ENCODE results near the gene LMF1. TPM values are rescaled to one million over a fixed set of nuclear protein-coding genes. Genes with fewer than 3 reads are reported as not detected.
"Not testable (repeated sequence)": the region's sequence is repeated elsewhere in the genome, so short reads cannot be mapped to it uniquely, and the experiment has no call there.

LMF1 gene
- total RNA-seq, 1 donor from 2014 or later, result 16.0 TPM

DNA sequence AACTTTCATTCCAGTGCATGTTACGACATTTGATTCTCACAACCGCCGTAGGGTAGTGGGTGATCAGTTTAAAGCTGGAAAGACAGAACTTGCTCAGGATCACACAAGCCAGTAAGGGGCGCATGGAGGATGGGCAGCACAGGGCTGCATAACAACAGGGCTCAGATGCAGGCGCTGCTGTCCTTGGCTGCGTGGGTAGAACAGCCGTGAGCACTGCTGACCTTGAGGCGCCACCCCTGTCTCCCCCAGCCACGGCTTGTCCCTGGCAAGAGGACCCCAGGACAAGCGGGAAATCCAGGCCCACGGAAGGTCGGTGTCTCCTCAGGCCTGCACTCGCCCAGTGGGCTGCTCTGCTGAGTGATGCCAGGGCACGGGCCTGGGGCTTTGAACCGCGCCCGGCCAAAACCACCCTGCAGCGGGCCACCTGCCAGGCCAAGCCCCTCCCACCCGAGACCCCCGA is 84.7 kb downstream of the LMF1 start:
- Mint-ChIP-seq H3K27me3 (ENCODE audit: low read depth) (no peaks in the 10 kb centered on the region), H3K27ac (ENCODE audit: unreplicated experiment) (no peak overlapping the region), H3K36me3 (ENCODE audit: low read depth) (no peaks in the 10 kb centered on the region), H3K9me3 (no peaks in the 10 kb centered on the region), H3K4me3 (peak overlapping the region; percentile 58), H3K4me1 (peaks cover 5% of the 10 kb centered on the region)
- TF ChIP-seq, protein P1, sequence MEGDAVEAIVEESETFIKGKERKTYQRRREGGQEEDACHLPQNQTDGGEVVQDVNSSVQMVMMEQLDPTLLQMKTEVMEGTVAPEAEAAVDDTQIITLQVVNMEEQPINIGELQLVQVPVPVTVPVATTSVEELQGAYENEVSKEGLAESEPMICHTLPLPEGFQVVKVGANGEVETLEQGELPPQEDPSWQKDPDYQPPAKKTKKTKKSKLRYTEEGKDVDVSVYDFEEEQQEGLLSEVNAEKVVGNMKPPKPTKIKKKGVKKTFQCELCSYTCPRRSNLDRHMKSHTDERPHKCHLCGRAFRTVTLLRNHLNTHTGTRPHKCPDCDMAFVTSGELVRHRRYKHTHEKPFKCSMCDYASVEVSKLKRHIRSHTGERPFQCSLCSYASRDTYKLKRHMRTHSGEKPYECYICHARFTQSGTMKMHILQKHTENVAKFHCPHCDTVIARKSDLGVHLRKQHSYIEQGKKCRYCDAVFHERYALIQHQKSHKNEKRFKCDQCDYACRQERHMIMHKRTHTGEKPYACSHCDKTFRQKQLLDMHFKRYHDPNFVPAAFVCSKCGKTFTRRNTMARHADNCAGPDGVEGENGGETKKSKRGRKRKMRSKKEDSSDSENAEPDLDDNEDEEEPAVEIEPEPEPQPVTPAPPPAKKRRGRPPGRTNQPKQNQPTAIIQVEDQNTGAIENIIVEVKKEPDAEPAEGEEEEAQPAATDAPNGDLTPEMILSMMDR (conservative IDR thresholded peaks at IDR 0.05), result no peak
- DNase-seq (ENCODE audit: low read depth, low spot score), result no peak

GRCh38 chr16:885391-885790 is 85.4 kb downstream of the LMF1 start:
- Mint-ChIP-seq H3K27ac (ENCODE audit: unreplicated experiment) (no peak overlapping the region), H3K27me3 (ENCODE audit: low read depth) (no peaks in the 10 kb centered on the region), H3K36me3 (ENCODE audit: low read depth) (no peaks in the 10 kb centered on the region), H3K4me1 (peaks cover 5% of the 10 kb centered on the region), H3K9me3 (no peaks in the 10 kb centered on the region), H3K4me3 (no peak overlapping the region)
- DNase-seq (ENCODE audit: low read depth, low spot score), result no peak
- TF ChIP-seq, protein P1 (conservative IDR thresholded peaks at IDR 0.05), result no peak

DNA sequence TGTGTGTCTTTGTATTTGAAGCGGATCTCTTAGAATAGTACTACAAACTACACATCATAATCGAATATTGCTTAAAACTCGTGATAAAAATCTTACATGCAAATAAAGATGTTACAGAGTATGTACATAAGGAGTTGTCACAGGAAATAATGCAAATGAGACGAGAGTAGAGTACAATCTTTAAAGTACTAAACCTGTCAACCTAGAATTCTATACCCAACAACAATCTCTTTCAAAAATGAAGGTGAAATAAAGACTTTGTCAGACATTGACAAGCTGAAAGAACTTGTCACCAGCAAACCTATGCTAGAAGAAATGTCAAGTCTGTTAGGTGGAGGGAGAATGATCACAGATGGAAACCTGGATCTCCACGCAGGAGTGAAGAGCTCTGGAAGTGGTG is 86.6 kb downstream of the LMF1 start:
- no peaks in the 10 kb centered on the region for H3K9me3 Mint-ChIP-seq
- no peaks in the 10 kb centered on the region for H3K27me3 Mint-ChIP-seq (ENCODE audit: low read depth)
- H3K4me1 Mint-ChIP-seq, result peaks cover 5% of the 10 kb centered on the region
- DNase-seq (ENCODE audit: low read depth, low spot score), result no peak
- no peak overlapping the region for H3K27ac Mint-ChIP-seq (ENCODE audit: unreplicated experiment)
- H3K4me3 Mint-ChIP-seq, result no peak overlapping the region
- H3K36me3 Mint-ChIP-seq (ENCODE audit: low read depth), result no peaks in the 10 kb centered on the region
- TF ChIP-seq, protein P1 (conservative IDR thresholded peaks at IDR 0.05), result no peak

DNA sequence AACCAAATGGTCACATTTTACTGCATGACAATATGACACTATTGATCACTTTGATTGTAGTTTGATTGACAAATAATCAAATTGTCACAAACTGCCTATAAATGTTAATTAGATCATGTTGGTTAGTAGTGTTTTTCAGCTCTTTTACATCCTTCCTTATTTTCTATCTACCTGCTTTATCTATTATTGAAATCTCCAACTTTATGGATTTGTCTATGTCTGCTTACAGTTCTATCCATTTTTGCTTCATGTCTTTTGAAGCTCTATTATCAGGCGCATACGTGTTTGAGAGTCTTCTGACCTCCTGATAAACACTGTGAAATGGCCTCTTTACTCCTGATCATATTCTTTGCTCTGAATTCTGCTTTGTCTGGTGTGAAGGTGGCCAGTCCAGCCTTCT is 87.0 kb downstream of the LMF1 start:
- no peak overlapping the region for H3K27ac Mint-ChIP-seq (ENCODE audit: unreplicated experiment)
- no peak for DNase-seq (ENCODE audit: low read depth, low spot score)
- H3K4me1 Mint-ChIP-seq, result peaks cover 5% of the 10 kb centered on the region
- H3K36me3 Mint-ChIP-seq (ENCODE audit: low read depth), result no peaks in the 10 kb centered on the region
- no peak overlapping the region for H3K4me3 Mint-ChIP-seq
- TF ChIP-seq, protein P1 (conservative IDR thresholded peaks at IDR 0.05), result no peak
- no peaks in the 10 kb centered on the region for H3K27me3 Mint-ChIP-seq (ENCODE audit: low read depth)
- no peaks in the 10 kb centered on the region for H3K9me3 Mint-ChIP-seq

- Mint-ChIP-seq H3K4me3 (no peak overlapping the region), H3K4me1 (peaks cover 5% of the 10 kb centered on the region), H3K27me3 (ENCODE audit: low read depth) (no peaks in the 10 kb centered on the region), H3K27ac (ENCODE audit: unreplicated experiment) (no peak overlapping the region), H3K9me3 (no peaks in the 10 kb centered on the region), H3K36me3 (ENCODE audit: low read depth) (no peaks in the 10 kb centered on the region)
- no peak for DNase-seq (ENCODE audit: low read depth, low spot score)
- TF ChIP-seq, protein P1 (conservative IDR thresholded peaks at IDR 0.05), result no peak
Measured at GRCh38 chr16:883340-883739, 87.4 kb downstream of the LMF1 start.

GRCh38 chr16:882671-883070 is 88.1 kb downstream of the LMF1 start:
- H3K27ac Mint-ChIP-seq (ENCODE audit: unreplicated experiment); H3K36me3 Mint-ChIP-seq (ENCODE audit: low read depth); H3K4me1 Mint-ChIP-seq; H3K4me3 Mint-ChIP-seq; DNase-seq (ENCODE audit: low read depth, low spot score); H3K9me3 Mint-ChIP-seq; H3K27me3 Mint-ChIP-seq (ENCODE audit: low read depth): not testable (repeated sequence)
